Endothelial cell of umbilical vein (primary cell): Measurements from ENCODE around the gene YY1. TPM values are rescaled to one million over a fixed set of nuclear protein-coding genes. Genes with fewer than 3 reads are reported as not detected.

Source experiments
- BruUV-seq: library from RNA; stranded (reverse); fragments of 400-500 nt; replicated peaks from 2 replicates; lab custom pipeline; 2021; lab: Mats Ljungman, UMichigan
- CTCF ChIA-PET: fragments of 300-600, 350-600 bp; sonication (Branson Sonifier 250); formaldehyde crosslinking; loops from one replicate; lab custom pipeline; 2021; ENCODE audit warnings: antibody characterized with exemption, inconsistent platforms; lab: Charles Lee
- POLR2A ChIA-PET: fragments of 300-600, 350-600 bp; sonication (Branson Sonifier 250); formaldehyde crosslinking; loops from one replicate; lab custom pipeline; 2021; ENCODE audit warnings: antibody characterized with exemption, inconsistent platforms; lab: Charles Lee
- DNase-seq: peaks from one replicate; pipeline ENCODE4 v3.0.0-alpha.2; 2011; ENCODE audit warnings: low read depth, low spot score
- FAIRE-seq: peaks from 2 replicates; lab custom pipeline; 2011; peaks lifted over from hg19 to GRCh38; lab: Jason Lieb, UNC
- H2AFZ ChIP-seq: 2 replicates; pipeline ENCODE4 v1.6.0; 2012; ENCODE audit warnings: low read depth, low read length, control low read depth, inconsistent platforms
- H3K27ac ChIP-seq: 2 replicates; pipeline ENCODE4 v1.5.1; 2011; ENCODE audit warnings: low read depth, mild to moderate bottlenecking, control low read depth, low read length, moderate library complexity; ENCODE audit not compliant: insufficient read depth
- H3K27me3 ChIP-seq, 2 experiments: 2 replicates each; pipeline versions ENCODE4 v1.6.0 to v1.6.1; 2011; ENCODE audit warnings: low read length in 2 of 2, mixed read lengths in 1 of 2; ENCODE audit not compliant: control insufficient read depth in 2 of 2, insufficient read depth in 2 of 2
- H3K36me3 ChIP-seq, 2 experiments: 2 replicates in 1 of 2; 3 replicates in 1 of 2; pipeline ENCODE4 v1.5.1; 2011; ENCODE audit warnings: low read length in 2 of 2, mild to moderate bottlenecking in 1 of 2, moderate library complexity in 1 of 2; ENCODE audit not compliant: control insufficient read depth in 2 of 2, insufficient read depth in 2 of 2; ENCODE audit errors: extremely low read depth in 1 of 2
- H3K4me1 ChIP-seq: 3 replicates; pipeline ENCODE4 v1.5.1; 2011; ENCODE audit warnings: mild to moderate bottlenecking, low read length; ENCODE audit not compliant: control insufficient read depth, insufficient read depth; ENCODE audit errors: extremely low read depth
- H3K4me2 ChIP-seq: 2 replicates; pipeline ENCODE4 v1.6.1; 2011; ENCODE audit warnings: low read length, control low read depth, mixed read lengths; ENCODE audit not compliant: insufficient read depth
- H3K4me3 ChIP-seq, 3 experiments: fragments of 200-600 bp in 1 of 3; sonication (generic), shearing (Covaris generic) in 1 of 3; replicated peaks in 1 of 3; 2 replicates each; pipeline ENCODE4 v1.5.1; 2011 to 2016; ENCODE audit warnings: control low read depth in 3 of 3, low read length in 3 of 3, mild to moderate bottlenecking in 2 of 3, inconsistent platforms in 1 of 3, low read depth in 1 of 3, moderate library complexity in 1 of 3; ENCODE audit not compliant: insufficient read depth in 1 of 3
- H3K79me2 ChIP-seq: 2 replicates; pipeline ENCODE4 v1.6.0; 2012; ENCODE audit warnings: low read length, inconsistent platforms; ENCODE audit not compliant: control insufficient read depth, insufficient read depth
- H3K9ac ChIP-seq: replicated peaks from 2 replicates; pipeline ENCODE3; 2011; ENCODE audit warnings: low read length, control low read depth; ENCODE audit not compliant: insufficient read depth; ENCODE audit errors: extremely low read depth
- H3K9me1 ChIP-seq: replicated peaks from 3 replicates; pipeline ENCODE4 v1.6.0; 2011; ENCODE audit warnings: mild to moderate bottlenecking, low read length; ENCODE audit not compliant: control insufficient read depth, insufficient read depth; ENCODE audit errors: extremely low read depth
- H3K9me3 ChIP-seq: replicated peaks from 2 replicates; pipeline ENCODE4 v1.5.1; 2012; ENCODE audit warnings: low read length, inconsistent platforms; ENCODE audit not compliant: control insufficient read depth, insufficient read depth
- H4K20me1 ChIP-seq: replicated peaks from 2 replicates; pipeline ENCODE3; 2011; ENCODE audit warnings: mild to moderate bottlenecking, low read length; ENCODE audit not compliant: control insufficient read depth, insufficient read depth; ENCODE audit errors: extremely low read depth
- CTCF ChIP-seq, 2 donors: IDR thresholded peaks; 1 replicate in 1 of 2; 2 replicates in 1 of 2; pipeline ENCODE4 v1.5.1; 2011; ENCODE audit warnings: low read length in 2 of 2, mild to moderate bottlenecking in 2 of 2, moderate library complexity in 2 of 2, control low read depth in 1 of 2, inconsistent platforms in 1 of 2, low read depth in 1 of 2; ENCODE audit not compliant: insufficient read depth in 1 of 2; ENCODE audit errors: extremely low read depth in 1 of 2
- EZH2 ChIP-seq: IDR thresholded peaks from 2 replicates; pipeline ENCODE4 v1.6.1; 2012; ENCODE audit warnings: borderline replicate concordance, low read depth, mild to moderate bottlenecking, moderate library complexity, low read length, inconsistent platforms; ENCODE audit not compliant: severe bottlenecking
- FOS ChIP-seq: IDR thresholded peaks from 2 replicates; pipeline ENCODE4 v1.6.1; 2011; ENCODE audit warnings: mild to moderate bottlenecking, low read length, moderate library complexity, borderline replicate concordance; ENCODE audit not compliant: insufficient read depth
- GATA2 ChIP-seq: IDR thresholded peaks from 2 replicates; pipeline ENCODE4 v1.7.0; 2011; ENCODE audit warnings: low read depth, mild to moderate bottlenecking, moderate library complexity, mixed read lengths, low read length; ENCODE audit not compliant: insufficient read length, insufficient read depth
- JUN ChIP-seq: IDR thresholded peaks from 2 replicates; pipeline ENCODE4 v1.6.1; 2011; ENCODE audit warnings: borderline replicate concordance, low read depth; ENCODE audit not compliant: insufficient read length, insufficient read depth
- MYC ChIP-seq: IDR thresholded peaks from one replicate; pipeline ENCODE4 v1.6.1; 2011; ENCODE audit warnings: mild to moderate bottlenecking, low read depth, low read length
- POLR2A ChIP-seq: IDR thresholded peaks from 2 replicates; pipeline ENCODE4 v1.6.1; 2012; ENCODE audit warnings: low read depth, mild to moderate bottlenecking, control low read depth, low read length
- POLR2AphosphoS5 ChIP-seq: IDR thresholded peaks from 2 replicates; pipeline ENCODE4 v1.6.1; 2012; ENCODE audit warnings: low read depth, mild to moderate bottlenecking, control low read depth, low read length, moderate library complexity; ENCODE audit not compliant: insufficient read depth
- dilution Hi-C: fragments of 300-500 bp; cut with MboI; formaldehyde crosslinking; loops from one replicate; pipeline ENCODE4 v1.15.0; 2019; ENCODE audit warnings: low sequenced_read_pairs; ENCODE audit not compliant: extremely low pct_ligation_motif_present
- intact Hi-C: fragments of 100-400 bp; cut with micrococcal nuclease; formaldehyde crosslinking; loops from one replicate; pipeline ENCODE4 v1.10.0; 2022
- polyA plus RNA-seq, 4 experiments: library from polyadenylated mRNA; depleted of rRNA in 3 of 4; stranded (reverse) in 3 of 4; unstranded in 1 of 4; fragments of >200 nt; gene quantifications; 2 replicates each; pipeline versions ENCODE4 v1.2.1 to v1.2.3, GENCODE V29; 2011 to 2012; ENCODE audit warnings: missing spikeins in 1 of 4
- total RNA-seq: library from RNA; stranded (reverse); gene quantifications from 2 replicates; pipeline ENCODE4 v1.2.3, GENCODE V29; 2021
- TF ChIP-seq, protein P1 (sequence below): IDR thresholded peaks from 2 replicates; pipeline ENCODE4 v1.6.1; 2011; ENCODE audit not compliant: insufficient read depth, insufficient read length

The YY1 gene
- total and polyA plus RNA-seq, 2 donors (not counting 3 experiments of a cell fraction or from before 2014, with no cell fraction given), result 23.5 to 78.6 TPM

GRCh38 chr14:100201701-100202100 lies 37.2 kb upstream of the YY1 start:
- ChIA-PET CTCF (no interaction called here), POLR2A (no interaction called here)
- H3K27ac ChIP-seq, result no peak overlapping the region
- BruUV-seq, result no TSS peak
- DNase-seq (no peak), FAIRE-seq (no peak)
- H3K9ac ChIP-seq, result no peak overlapping the region
- no peaks in the 10 kb centered on the region for H3K36me3 ChIP-seq
- TF ChIP-seq MYC, result no peak
- no peak for TF ChIP-seq CTCF (IDR thresholded peaks at IDR 0.05; ENCODE audit: extremely low read depth in 1 of 2, insufficient read depth in 1 of 2, low read depth in 1 of 2, low read length in 2 of 2)
- no peak for TF ChIP-seq POLR2AphosphoS5
- no peak for TF ChIP-seq EZH2
- TF ChIP-seq, protein P1, sequence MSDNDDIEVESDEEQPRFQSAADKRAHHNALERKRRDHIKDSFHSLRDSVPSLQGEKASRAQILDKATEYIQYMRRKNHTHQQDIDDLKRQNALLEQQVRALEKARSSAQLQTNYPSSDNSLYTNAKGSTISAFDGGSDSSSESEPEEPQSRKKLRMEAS, result no peak
- TF ChIP-seq GATA2, result no peak
- no peak for TF ChIP-seq POLR2A
- no peak for TF ChIP-seq FOS
- TF ChIP-seq JUN, result no peak
- H2AFZ ChIP-seq, result no peak overlapping the region
- no peak overlapping the region for H3K4me3 ChIP-seq
- no peak overlapping the region for H3K4me2 ChIP-seq
- intact Hi-C loops, result no loop called here
- H4K20me1 ChIP-seq, result no peaks in the 10 kb centered on the region
- H3K9me1 ChIP-seq, result no peaks in the 10 kb centered on the region
- H3K9me3 ChIP-seq, result no peaks in the 10 kb centered on the region
- peaks cover 2 to 4% of the 10 kb centered on the region in 2 experiments for H3K27me3 ChIP-seq
- H3K4me1 ChIP-seq, result no peaks in the 10 kb centered on the region
- dilution Hi-C loops, result no loop called here
- H3K79me2 ChIP-seq, result no peaks in the 10 kb centered on the region
